Activated naive CD4-positive, alpha-beta T cell treated with anti-CD3 and anti-CD28 coated beads, Interleukin-2, amount 50 U/mL, for 16 hours (primary cell): Measurements from ENCODE around the gene AOPEP.

Source experiments
- DNase-seq: peaks from one replicate; pipeline ENCODE4 v3.0.0-alpha.2; 2020

Gene AOPEP

DNA sequence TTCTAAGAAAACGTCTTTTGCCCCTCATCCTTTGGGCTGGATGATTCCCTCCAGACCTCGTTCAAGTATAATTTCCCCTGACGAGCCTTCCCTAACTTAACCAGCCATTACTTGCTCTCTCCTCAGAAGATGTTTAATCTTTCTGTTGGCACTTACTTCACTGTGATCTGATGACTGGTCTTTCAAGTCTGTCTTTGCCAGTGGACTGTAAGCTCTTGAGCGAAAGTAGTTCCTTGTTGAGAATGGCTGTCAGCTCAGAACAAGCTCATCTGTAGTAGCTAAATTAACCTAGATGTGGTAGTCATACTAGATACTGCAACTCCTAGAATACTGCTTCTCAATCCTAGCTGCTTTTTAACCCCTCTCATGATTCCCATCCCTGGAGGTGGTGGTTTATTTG is 125.0 kb downstream of the AOPEP start:
- DNase-seq = no peak

DNA sequence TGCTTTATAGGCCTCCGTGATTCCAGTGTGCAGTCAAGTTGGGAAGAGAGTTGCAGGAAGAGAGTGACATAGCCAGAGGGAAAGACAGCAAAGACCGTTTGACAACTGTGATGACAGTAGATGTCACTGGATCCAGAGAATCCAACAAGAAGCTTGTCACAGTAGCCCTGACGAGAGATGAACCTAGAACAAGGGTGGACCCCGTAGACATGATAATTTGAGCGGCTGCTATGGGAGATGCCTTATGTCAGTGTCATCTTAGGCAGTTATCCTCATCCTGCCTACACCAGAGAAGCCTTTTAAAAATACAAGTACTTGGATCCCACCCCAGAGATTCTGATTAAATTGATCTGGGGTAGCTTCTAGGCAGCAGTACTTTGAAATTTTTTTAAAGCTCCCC is 125.4 kb downstream of the AOPEP start:
- no peak for DNase-seq

DNA sequence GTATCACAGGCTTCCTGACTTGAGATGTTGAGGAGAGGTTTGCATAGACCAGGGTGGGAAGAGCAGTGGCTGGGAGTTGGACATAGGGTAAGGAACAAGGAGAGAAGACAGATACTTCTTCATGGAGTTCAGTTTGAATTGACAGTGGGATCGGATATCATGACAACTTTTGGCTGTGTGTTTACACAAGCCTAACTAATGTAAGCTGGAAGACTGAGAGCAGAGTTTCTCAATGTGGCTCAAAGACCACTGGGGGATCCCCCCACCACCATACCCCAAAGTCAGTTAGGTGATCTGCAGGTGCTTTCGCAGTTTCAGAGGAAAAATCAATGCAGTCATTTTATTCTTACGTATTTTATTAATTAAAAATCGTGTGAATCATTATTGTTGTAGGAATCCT is 125.9 kb downstream of the AOPEP start:
- no peak for DNase-seq

DNA sequence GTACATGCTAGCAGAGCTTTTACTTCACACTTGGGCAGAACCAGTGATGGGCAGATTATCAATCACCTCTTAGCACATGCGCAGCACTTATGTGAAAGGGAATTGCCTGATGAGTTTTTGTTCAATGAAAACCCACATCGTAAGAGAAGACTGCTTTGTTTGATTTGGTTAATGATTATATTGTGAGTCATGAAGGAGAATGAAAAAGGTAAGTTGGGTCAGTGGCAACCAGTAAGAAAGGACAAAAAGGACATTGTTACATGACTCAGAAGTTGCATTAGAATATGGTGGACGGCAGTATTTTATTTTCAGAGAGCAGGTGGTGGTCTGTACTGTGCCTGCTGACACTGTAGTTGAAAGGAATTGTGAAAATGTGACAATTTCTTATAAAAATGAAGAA is 127.4 kb downstream of the AOPEP start:
- no peak for DNase-seq

DNA sequence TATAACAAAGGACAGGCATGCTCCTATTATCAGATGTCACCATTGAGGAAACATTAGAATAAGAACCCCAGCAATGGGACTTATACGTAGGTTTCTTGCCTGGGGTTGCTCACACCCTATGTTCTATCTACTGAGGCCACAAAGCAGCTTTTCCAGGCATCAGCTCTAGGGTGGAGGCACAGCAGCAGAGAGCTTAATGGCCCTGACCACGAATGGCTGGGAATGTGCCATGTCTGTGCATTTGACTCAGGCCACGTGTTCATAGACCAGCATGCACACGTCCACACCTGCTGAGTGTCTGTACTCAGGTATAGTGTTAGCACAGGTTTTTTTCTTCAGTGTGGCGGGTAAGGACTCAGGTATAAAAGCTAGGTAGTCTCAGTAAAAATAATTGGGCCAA is 129.4 kb downstream of the AOPEP start:
- DNase-seq = no peak

DNA sequence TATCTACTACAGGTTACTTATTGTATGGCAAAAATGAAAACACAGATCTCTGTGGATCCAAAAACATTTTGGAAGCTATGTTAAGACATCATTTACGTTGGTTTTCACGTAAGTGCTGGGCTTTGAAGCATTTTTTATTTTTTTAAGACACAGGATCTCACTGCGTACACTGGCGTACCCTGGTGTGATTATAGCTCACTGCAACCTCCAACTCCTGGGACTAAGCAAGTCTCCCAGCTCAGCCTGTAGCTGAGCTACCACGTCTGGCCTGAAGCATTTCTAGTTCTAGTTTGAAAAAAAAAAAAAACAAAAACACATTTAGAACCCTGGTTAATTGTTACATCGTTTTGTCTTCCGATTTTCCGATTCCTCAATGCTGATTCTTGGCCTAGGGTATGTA is 131.3 kb downstream of the AOPEP start:
- no peak for DNase-seq

DNA sequence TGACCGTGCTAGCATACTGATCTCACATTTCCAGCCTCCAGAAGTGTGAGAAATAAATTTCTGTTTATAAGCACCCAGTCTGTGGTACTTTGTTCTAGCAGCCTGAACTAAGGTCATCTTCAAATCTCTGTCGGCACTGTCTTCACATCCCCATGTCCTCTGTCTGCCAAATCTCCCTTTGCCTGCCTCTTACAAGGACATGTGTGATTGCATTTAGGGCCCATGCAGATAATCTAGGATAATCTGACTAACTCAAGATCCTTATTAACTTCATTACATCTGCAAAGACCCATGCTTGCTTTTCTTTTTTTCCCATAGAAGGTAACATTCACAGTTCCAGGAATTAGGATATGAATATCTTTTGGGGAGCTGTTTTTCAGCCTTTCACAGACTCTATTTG is 132.7 kb downstream of the AOPEP start:
- no peak for DNase-seq

DNA sequence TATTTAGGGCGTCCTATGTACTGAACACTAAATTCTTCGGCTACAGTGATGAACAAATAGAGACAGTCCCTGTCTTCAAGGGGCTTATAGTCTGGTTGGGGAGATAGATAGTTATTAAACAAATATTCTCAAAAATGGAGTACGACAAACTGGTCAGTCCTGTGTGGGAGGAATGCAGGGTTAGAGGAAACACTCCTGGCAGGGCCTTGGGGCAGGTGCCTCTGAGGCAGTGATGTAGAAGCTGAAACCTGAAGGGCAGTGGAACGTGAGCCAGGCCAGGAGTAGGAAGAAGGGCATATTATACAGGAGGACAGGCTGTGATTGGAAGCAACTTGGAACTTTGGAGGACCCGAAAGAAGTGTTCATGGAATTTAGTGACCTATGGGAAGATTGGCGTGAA is 133.4 kb downstream of the AOPEP start:
- DNase-seq = no peak

DNA sequence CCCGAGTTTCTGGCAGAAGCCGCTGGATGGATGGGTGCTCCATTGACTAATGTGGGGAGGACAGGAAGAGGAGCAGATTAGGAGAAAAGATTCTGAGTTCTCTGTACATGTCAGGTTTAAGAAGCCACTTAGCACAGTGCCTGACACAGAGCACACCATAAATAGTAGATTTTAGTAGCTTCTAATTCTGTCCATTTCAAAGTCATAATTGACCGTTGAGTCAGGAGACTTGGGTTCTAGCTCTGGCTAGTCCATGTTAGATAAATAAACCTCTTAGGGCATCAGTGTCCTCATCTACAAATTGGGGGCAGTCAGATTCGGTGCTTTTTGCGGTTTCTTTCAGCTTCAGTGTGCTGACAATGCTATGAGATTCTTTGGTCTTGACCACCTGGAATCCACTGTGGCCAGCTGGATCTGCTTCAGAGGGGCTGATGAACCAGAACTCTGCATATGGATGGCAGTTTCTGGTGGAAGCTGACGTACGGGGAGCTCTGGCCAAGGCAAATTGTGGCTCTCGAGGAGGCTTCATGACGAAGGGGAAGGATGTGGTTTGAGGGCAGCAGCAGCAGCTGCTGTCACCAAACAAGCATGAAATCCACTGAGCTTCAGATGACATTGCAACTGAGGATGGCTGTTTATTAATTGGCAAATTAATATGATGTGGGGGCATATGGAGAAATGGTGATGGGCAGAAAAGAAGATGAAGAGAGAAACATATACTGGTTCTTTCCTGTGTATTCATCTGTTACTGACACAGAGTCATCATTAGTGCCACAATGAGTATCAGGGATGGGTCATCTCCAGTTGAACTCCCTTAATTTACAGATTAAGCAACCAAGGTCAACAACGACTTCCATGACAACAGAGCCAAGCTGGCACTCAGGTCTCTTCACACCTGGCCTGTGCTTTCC is 134.4 kb downstream of the AOPEP start:
- peak; percentile 23 for DNase-seq

DNA sequence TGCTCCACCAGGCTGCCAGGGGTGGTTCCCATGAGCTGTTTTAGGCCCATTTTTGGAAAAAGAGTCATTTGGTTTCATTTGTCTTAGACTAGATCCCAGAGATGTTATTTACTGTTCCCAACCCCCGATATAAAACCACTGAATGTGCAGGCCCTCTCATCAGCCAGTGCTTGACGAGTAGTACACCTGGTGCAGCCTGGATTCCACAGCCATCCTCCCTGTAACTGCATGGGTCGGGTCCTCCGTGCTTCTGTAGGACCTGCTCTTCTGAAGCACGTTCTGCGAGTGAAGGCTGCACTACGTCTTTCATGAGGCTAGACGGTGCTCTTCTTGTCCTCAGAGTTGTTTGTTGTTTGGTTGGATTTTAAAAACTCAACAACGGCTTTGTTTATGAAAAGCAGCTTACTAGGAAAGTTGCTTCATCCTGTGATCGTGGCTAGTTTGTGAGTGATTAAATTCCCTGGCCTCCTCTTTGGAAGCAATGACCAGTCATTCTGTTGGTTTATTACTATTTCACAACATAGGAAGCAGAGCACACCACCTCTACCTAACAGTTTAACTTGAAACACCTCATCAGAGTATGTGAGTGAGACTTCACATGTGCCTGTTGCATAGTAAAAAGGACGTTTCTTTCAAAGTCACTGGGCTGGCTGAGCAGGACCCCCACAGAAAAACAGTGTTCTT is 135.2 kb downstream of the AOPEP start:
- DNase-seq = no peak

DNA sequence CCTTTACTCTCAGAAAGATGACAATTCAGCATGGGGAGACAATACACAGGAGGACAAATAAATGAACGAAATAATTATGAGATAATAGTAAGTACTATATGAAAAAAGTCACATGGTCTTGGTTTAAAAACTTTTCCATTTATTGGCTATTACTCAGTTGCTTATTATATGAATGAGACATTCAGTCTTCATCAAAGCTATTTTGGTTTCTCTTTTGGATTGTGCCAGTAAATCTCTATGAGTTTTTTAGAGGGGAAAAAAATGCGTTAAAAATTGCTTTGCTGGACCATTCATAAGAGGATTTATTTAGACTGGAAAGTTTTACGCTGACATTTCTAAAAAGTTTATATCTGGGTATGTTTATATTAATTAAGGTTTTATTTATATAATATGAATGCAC is 137.7 kb downstream of the AOPEP start:
- no peak for DNase-seq

DNA sequence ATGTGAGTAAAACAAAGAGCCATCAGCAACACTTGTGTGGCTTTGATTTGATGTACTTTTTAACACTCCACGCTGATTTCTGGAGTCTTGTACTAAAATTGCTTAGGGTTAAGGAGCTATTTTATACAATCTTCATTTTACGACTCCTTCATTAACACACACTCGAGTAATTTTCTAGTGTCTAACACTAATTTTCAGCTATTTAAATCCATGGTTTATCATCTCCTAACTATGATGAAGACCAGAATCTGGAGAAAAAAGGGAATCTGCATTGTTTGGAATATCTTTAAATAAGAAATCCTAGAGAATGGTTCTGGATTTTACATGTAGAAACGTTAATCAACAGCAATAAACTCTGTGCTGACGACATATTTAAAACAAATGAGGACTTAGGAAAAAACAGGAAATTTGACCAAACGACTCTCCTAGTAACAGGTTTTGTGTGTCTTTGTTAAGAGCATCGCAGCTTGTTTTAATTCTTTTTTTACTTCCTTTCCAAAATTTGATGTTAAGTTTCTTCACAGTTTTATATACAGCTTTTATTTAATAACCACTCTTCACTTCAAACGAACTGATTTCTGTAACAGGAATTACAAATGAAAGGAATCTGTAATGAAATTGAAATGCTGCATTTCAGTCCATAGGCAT is 138.5 kb downstream of the AOPEP start:
- no peak for DNase-seq

DNA sequence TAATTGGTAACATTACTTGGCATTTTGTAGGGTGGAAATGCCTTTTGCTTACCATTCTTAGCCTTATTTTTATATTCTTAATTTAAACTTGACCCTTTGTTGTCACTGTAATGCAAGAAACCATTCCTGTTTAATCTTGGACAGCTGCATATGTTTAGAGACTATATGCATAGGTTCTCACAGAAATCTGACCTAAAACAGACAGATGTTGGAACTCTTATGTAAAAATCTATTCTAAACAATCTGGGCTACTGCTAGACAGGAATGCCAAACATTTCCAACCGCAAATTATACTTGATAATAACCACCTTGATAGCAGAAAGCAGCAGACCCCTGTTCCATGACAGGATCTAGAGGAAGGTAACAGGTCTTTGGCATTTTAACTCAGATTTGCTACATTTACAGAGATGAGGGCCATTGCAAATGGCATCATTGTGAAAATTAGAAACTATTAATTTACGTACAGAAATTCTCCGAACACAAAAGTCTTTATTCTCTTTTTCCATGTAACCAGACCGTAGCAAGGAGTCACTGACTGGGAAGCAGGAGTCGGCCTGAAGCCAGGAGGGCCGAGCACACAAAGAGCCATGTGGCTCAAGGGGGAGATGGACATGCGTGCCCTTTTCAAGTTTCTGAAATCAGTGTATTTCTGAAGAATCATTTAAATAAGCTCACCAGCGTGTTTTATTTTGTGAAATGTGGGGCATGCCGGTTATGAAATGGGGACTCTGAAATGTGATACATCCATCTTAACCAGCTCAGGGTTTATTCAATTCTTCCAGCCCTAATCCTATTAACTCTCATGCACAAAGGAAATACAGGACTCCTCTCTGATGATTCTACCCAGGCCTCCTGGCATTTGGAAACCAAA is 139.3 kb downstream of the AOPEP start:
- DNase-seq = no peak

DNA sequence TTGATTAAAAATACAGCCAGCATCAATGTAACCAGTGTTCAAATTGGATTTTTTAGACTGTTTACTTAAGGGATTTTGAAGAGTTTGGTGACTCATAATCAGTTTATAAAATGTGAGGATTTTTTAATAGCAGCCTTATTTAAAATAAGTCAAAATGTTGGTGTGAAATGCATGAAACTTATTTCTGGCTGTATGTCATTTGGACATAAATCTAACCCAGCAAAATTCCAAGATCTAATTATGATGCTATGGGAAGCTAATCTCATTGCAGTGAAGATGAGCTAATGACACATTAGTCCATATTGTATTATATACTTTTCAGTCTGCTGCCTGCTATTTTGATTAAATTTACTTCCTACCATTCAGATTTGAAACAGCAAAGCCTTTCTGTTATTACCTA is 140.3 kb downstream of the AOPEP start:
- DNase-seq = no peak

DNA sequence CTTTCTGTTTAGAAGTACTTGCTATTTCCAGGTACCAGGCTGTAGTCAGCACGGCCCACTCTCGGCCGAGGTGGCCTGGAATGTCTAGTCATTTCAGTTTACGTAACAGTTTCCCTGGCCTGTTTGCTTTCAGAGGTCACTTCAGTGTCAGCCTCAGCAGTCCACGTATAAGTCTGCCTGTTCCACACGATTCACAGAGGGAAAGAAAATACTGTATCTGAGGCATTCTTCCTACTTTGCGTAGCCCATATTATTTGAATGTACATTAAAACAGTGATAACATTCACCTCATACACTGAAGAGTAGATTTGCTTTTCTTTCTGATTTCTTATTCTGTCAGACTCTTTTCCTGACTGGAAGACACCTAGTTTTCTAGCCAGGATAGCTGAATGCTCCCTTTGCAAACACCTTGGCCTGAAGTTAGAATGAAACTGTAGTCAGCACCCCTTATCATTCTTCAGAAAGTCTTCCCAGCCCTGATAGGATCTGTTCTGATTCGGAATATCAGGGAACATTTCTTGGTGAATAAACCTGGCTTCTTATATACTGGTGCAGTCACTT is 140.9 kb downstream of the AOPEP start:
- DNase-seq = no peak

DNA sequence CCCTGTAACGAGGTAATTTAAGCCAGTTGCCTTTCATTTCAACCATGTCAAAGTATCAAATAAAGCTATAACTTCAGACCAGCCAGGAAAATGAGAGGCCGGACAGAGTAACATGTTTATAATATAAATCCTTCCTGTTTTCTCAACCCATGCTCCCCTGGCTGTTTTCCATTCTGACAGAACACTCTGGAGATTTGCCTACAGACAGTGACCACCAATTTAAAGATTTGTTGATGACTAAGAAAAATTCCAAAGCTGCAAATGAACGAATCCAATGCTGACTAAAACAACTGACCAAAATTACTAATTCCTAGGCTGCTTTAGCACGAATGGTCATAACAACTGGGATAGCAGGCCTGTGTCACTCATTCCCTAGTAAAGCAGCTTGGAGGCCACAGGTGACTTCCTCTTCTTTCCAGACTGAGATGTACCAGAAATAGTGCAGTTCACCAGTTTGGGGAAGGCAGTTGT is 141.4 kb downstream of the AOPEP start:
- no peak for DNase-seq

DNA sequence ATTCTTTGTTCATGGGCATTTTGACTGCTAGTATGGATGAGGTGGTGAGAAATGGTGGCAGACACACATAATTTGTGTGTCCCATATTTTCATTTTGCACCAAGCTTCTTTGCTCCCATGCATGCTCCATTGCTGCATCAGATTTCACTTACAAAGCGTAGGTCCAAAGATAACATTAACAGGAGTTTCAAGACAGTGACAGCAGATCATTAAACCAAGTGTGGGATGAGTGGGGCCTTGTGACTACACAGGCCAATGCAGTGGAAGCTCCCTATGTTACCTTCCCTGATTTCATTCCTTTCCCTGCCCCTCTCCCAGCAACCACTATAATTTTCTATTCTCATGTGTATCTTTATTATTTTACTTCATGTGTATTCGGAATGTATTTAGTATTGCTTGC is 142.0 kb downstream of the AOPEP start:
- DNase-seq = no peak

DNA sequence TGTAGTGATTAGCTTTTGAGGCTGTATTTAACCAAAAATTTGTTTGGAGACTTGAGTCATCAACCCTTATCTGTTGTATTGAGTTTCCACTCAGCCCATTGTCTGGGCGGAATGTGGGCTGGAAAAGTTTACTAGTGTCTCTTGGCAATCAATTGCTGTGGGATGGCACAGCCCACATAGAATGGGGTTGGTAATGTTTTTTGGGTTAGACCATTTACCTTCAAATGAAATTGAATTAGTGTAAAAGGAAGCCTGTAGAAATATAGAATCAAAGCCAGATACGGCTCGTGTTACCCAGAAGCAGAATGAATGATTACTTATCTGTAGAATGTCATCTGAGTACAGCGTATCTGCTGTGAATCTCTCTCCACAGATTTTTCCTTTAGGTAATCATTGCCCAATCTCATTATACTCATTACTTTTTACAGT is 142.9 kb downstream of the AOPEP start:
- DNase-seq = no peak

DNA sequence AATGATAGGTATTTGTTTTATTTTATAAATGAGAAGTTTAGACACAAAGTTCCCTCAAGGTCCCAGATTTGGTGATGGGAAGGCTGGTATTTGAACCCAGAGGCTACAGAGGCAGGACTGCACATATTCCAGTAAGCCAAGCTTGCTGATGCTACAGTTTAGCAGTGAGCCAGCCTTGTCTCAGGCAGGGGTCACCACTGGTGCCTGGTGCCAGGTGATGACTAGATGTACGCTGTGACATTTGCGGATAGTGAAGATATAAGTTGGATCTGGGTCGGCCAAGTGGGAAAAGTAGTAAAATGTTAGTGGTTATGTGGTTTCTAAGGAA is 143.9 kb downstream of the AOPEP start:
- DNase-seq = no peak

DNA sequence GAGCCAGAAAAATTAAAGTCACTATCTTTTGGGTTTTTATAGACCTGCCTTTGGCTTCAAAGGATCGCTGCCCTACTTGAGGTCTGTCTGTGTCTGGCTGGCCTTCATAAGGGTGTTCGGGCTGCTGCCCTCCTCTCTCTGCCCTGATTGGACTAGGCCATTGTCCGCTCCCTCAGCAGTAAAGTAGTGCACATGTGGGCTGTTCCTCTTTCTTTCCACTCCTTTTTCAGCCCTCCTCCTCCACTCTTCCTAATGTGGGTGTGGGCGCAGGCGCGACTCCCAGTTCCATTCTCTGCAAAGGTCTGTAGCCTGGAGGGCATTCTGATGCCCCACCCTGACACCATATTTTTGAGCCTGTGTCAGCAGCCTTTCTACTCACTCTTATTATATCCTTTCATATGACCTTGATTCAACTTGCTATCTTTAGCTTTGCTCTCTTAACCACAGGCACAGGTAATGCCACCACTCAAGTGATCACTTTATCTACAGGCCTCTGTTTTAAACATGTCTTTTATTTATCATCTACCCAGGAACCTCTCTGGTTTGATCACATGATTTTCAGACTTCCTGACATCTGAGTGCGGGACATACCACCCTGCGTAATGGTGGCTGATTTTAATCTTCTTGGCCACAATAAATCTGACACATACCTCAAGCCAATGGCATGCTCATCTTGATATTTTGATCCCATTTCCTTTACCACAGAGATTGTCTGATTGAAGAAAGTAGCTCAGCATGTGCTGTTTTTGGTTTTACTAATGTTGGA is 144.5 kb downstream of the AOPEP start:
- DNase-seq = no peak

DNA sequence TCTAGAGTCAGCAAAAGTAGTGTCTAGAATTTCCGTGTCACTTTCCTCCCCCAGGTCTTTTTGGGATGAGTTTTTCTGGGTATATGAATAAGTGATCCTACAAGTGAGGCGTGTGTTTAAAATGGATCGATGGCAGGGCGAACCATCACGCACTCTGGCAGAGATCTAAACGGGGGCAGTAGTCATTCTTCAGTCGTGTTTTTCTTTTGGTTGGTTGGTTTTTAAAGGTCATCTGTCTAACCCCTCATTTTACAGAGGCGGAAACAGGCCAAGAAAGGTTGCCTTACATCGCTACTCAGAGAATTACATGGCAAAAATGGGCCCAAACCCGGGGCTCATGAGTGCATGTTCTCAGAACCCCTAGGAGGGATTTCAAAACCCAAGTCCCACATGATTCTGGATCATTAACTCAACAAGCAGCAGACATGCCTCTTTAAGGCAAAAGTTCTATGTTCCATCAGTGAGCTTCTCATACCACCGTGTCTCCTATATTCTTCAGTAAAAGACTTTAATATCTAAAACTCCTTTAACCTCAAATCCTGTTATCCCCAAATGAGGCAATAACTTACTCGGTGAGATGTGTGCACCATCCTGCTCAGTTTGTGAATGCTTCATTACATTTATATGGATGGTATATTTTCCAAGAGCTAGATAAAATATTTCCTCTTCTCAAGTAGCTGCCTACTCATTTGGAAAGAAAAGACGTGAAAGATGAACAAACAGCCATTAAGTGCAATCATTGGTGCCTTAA is 145.8 kb downstream of the AOPEP start:
- DNase-seq = no peak
